WTC11 (cell line): Measurements from ENCODE around the gene EEF2K.

Experiments used
- CBFB ChIP-seq: sonication (generic); formaldehyde crosslinking; IDR thresholded peaks from 2 replicates; pipeline ENCODE4 v1.8.1; 2022; ENCODE audit warnings: mild to moderate bottlenecking, low read depth, missing genetic modification reagents
- FOXP1 ChIP-seq: sonication (generic); formaldehyde crosslinking; IDR thresholded peaks from 2 replicates; pipeline ENCODE4 v1.8.0; 2022; ENCODE audit warnings: missing genetic modification reagents, mild to moderate bottlenecking, moderate library complexity, borderline replicate concordance
- MYBL2 ChIP-seq: sonication (generic); formaldehyde crosslinking; IDR thresholded peaks from 2 replicates; pipeline ENCODE4 v1.8.1; 2023; ENCODE audit warnings: mild to moderate bottlenecking, moderate library complexity, missing genetic modification reagents
- NFE2L1 ChIP-seq: sonication (generic); formaldehyde crosslinking; IDR thresholded peaks from 2 replicates; pipeline ENCODE4 v1.8.1; 2023; ENCODE audit warnings: missing genetic modification reagents
- SMAD3 ChIP-seq: sonication (generic); formaldehyde crosslinking; IDR thresholded peaks from 2 replicates; pipeline ENCODE4 v1.8.0; 2022; ENCODE audit warnings: missing genetic modification reagents, mild to moderate bottlenecking, borderline replicate concordance
- ZNF121 ChIP-seq: sonication (generic); formaldehyde crosslinking; IDR thresholded peaks from 2 replicates; pipeline ENCODE4 v1.8.0; 2023; ENCODE audit warnings: missing genetic modification reagents
- ZNF317 ChIP-seq: sonication (generic); formaldehyde crosslinking; IDR thresholded peaks from 2 replicates; pipeline ENCODE4 v1.8.1; 2023; ENCODE audit warnings: low read depth, mild to moderate bottlenecking, moderate library complexity, missing genetic modification reagents, borderline replicate concordance
- TF ChIP-seq, protein P1 (sequence below): fragments of 200-600 bp; IDR thresholded peaks from 2 replicates; pipeline ENCODE4 v1.8.0; 2022; ENCODE audit warnings: antibody characterized with exemption
- TF ChIP-seq, protein P2 (sequence below): sonication (generic); formaldehyde crosslinking; IDR thresholded peaks from 2 replicates; pipeline ENCODE4 v1.8.1; 2022; ENCODE audit warnings: missing genetic modification reagents, borderline replicate concordance
- TF ChIP-seq, protein P3 (sequence below): sonication (generic); formaldehyde crosslinking; IDR thresholded peaks from 2 replicates; pipeline ENCODE4 v1.8.0; 2023; ENCODE audit warnings: missing genetic modification reagents

GRCh38 chr16:22184615-22184968 lies 21.5 kb upstream of the EEF2K start:
- TF ChIP-seq SMAD3 (CRISPR knock-in tag), result no peak
- TF ChIP-seq MYBL2 (CRISPR knock-in tag), result no peak
- TF ChIP-seq, protein P1, sequence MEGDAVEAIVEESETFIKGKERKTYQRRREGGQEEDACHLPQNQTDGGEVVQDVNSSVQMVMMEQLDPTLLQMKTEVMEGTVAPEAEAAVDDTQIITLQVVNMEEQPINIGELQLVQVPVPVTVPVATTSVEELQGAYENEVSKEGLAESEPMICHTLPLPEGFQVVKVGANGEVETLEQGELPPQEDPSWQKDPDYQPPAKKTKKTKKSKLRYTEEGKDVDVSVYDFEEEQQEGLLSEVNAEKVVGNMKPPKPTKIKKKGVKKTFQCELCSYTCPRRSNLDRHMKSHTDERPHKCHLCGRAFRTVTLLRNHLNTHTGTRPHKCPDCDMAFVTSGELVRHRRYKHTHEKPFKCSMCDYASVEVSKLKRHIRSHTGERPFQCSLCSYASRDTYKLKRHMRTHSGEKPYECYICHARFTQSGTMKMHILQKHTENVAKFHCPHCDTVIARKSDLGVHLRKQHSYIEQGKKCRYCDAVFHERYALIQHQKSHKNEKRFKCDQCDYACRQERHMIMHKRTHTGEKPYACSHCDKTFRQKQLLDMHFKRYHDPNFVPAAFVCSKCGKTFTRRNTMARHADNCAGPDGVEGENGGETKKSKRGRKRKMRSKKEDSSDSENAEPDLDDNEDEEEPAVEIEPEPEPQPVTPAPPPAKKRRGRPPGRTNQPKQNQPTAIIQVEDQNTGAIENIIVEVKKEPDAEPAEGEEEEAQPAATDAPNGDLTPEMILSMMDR, result no peak
- TF ChIP-seq, protein P2, sequence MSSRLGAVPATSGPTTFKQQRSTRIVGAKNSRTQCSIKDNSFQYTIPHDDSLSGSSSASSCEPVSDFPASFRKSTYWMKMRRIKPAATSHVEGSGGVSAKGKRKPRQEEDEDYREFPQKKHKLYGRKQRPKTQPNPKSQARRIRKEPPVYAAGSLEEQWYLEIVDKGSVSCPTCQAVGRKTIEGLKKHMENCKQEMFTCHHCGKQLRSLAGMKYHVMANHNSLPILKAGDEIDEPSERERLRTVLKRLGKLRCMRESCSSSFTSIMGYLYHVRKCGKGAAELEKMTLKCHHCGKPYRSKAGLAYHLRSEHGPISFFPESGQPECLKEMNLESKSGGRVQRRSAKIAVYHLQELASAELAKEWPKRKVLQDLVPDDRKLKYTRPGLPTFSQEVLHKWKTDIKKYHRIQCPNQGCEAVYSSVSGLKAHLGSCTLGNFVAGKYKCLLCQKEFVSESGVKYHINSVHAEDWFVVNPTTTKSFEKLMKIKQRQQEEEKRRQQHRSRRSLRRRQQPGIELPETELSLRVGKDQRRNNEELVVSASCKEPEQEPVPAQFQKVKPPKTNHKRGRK (CRISPR knock-in tag), result no peak
- TF ChIP-seq, protein P3, sequence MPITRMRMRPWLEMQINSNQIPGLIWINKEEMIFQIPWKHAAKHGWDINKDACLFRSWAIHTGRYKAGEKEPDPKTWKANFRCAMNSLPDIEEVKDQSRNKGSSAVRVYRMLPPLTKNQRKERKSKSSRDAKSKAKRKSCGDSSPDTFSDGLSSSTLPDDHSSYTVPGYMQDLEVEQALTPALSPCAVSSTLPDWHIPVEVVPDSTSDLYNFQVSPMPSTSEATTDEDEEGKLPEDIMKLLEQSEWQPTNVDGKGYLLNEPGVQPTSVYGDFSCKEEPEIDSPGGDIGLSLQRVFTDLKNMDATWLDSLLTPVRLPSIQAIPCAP, result no peak
- TF ChIP-seq FOXP1 (CRISPR knock-in tag), result no peak
- TF ChIP-seq CBFB (CRISPR knock-in tag), result no peak
- TF ChIP-seq ZNF317, result no peak
- no peak for TF ChIP-seq ZNF121 (CRISPR knock-in tag)
- no peak for TF ChIP-seq NFE2L1 (CRISPR knock-in tag)
